Neuronal stem cell (in vitro differentiated cells): ENCODE measurements around the gene ALCAM.

Experiments
- DNase-seq: peaks from one replicate; pipeline ENCODE4 v3.0.0-alpha.2; 2013; ENCODE audit warnings: low spot score
- H2AFZ ChIP-seq: one replicate; pipeline ENCODE4 v1.6.1; 2013; ENCODE audit warnings: mild to moderate bottlenecking, low read length, inconsistent platforms
- H2AK5ac ChIP-seq: 2 replicates; pipeline ENCODE4 v1.6.1; 2013; ENCODE audit warnings: low read depth, mild to moderate bottlenecking, inconsistent platforms, low read length, moderate library complexity, mixed read lengths
- H2BK120ac ChIP-seq: 2 replicates; pipeline ENCODE4 v1.6.1; 2013; ENCODE audit warnings: low read depth, mild to moderate bottlenecking, inconsistent platforms, low read length, moderate library complexity, mixed read lengths
- H2BK12ac ChIP-seq: one replicate; pipeline ENCODE4 v1.6.1; 2013; ENCODE audit warnings: low read length, inconsistent platforms
- H2BK15ac ChIP-seq: 2 replicates; pipeline ENCODE4 v1.6.1; 2013; ENCODE audit warnings: mild to moderate bottlenecking, low read length, inconsistent platforms, mixed read lengths
- H2BK5ac ChIP-seq: one replicate; pipeline ENCODE4 v1.6.1; 2013; ENCODE audit warnings: inconsistent platforms, mild to moderate bottlenecking, low read length, moderate library complexity
- H3K14ac ChIP-seq: one replicate; pipeline ENCODE4 v1.6.1; 2013; ENCODE audit warnings: low read length, inconsistent platforms
- H3K18ac ChIP-seq: 2 replicates; pipeline ENCODE4 v1.6.1; 2013; ENCODE audit warnings: low read length, inconsistent platforms
- H3K23ac ChIP-seq: 2 replicates; pipeline ENCODE4 v1.6.1; 2013; ENCODE audit warnings: low read depth, mild to moderate bottlenecking, mixed read lengths, low read length, inconsistent platforms; ENCODE audit not compliant: poor library complexity
- H3K27ac ChIP-seq: replicated peaks from 3 replicates; pipeline ENCODE4 v1.5.1; 2013; ENCODE audit warnings: low read length, inconsistent platforms
- H3K27me3 ChIP-seq, 3 experiments: 2 replicates each; pipeline ENCODE4 v1.6.1; 2013; ENCODE audit warnings: low read length in 3 of 3, mild to moderate bottlenecking in 2 of 3, inconsistent platforms in 1 of 3, low read depth in 1 of 3, mixed read lengths in 1 of 3, moderate library complexity in 1 of 3; ENCODE audit not compliant: control insufficient read depth in 3 of 3, insufficient read depth in 3 of 3
- H3K36me3 ChIP-seq, 2 donors: replicated peaks in 1 of 2; 2 replicates each; pipeline ENCODE4 v1.6.1; 2013; ENCODE audit warnings: low read length in 2 of 2; ENCODE audit not compliant: control insufficient read depth in 2 of 2, insufficient read depth in 2 of 2
- H3K4ac ChIP-seq: 2 replicates; pipeline ENCODE4 v1.6.1; 2013; ENCODE audit warnings: inconsistent platforms, mild to moderate bottlenecking, low read length, moderate library complexity
- H3K4me1 ChIP-seq, 2 donors: 1 replicate in 1 of 2; 2 replicates in 1 of 2; pipeline ENCODE4 v1.6.1; 2013; ENCODE audit warnings: low read length in 2 of 2, low read depth in 1 of 2; ENCODE audit not compliant: control insufficient read depth in 2 of 2, insufficient read depth in 1 of 2
- H3K4me2 ChIP-seq: one replicate; pipeline ENCODE4 v1.6.1; 2013; ENCODE audit warnings: mild to moderate bottlenecking, low read length, inconsistent platforms; ENCODE audit not compliant: insufficient read depth, poor library complexity, severe bottlenecking
- H3K4me3 ChIP-seq, 2 donors: 2 replicates each; pipeline ENCODE4 v1.5.1; 2013; ENCODE audit warnings: low read length in 2 of 2, mild to moderate bottlenecking in 2 of 2, inconsistent platforms in 1 of 2, moderate library complexity in 1 of 2
- H3K79me1 ChIP-seq: one replicate; pipeline ENCODE4 v1.6.1; 2013; ENCODE audit warnings: low read depth, mild to moderate bottlenecking, inconsistent platforms, low read length, moderate library complexity
- H3K9ac ChIP-seq: one replicate; pipeline ENCODE4 v1.6.1; 2013; ENCODE audit warnings: mild to moderate bottlenecking, low read depth, low read length, inconsistent platforms; ENCODE audit not compliant: poor library complexity
- H3K9me3 ChIP-seq, 2 donors: replicated peaks in 1 of 2; 2 replicates each; pipeline versions ENCODE3 to v1.6.1; 2013; ENCODE audit warnings: low read length in 2 of 2, mild to moderate bottlenecking in 2 of 2, inconsistent platforms in 1 of 2, low read depth in 1 of 2, mixed read lengths in 1 of 2, moderate library complexity in 1 of 2; ENCODE audit not compliant: control insufficient read depth in 2 of 2, insufficient read depth in 1 of 2
- H4K8ac ChIP-seq: one replicate; pipeline ENCODE4 v1.6.1; 2013; ENCODE audit warnings: low read depth, mild to moderate bottlenecking, inconsistent platforms, low read length, moderate library complexity
- H4K91ac ChIP-seq: one replicate; pipeline ENCODE4 v1.6.1; 2013; ENCODE audit warnings: low read length, low read depth, mild to moderate bottlenecking, inconsistent platforms; ENCODE audit not compliant: poor library complexity
- WGBS, 2 donors: extraction: QIAGEN DNeasy Blood & Tissue Kit; methylation state at CpG; one replicate each; pipeline ENCODE4 v1.1.7; 2013; ENCODE audit warnings: missing lambda C conversion rate in 2 of 2, mixed read lengths in 1 of 2; ENCODE audit not compliant: insufficient read length in 2 of 2, insufficient replicate concordance in 1 of 2; ENCODE audit errors: extremely low coverage in 2 of 2; 5-methylcytosine and 5-hydroxymethylcytosine counted together

The ALCAM gene

GRCh38 chr3:105444725-105445124, 78.0 kb downstream of the ALCAM start:
- Histone ChIP-seq H2BK12ac (no peak overlapping the region), H2AFZ (no peak overlapping the region), H4K8ac (no peak overlapping the region), H2BK120ac (no peak overlapping the region), H3K18ac (no peak overlapping the region), H2BK15ac (no peak overlapping the region), H3K4me2 (no peak overlapping the region), H2BK5ac (no peak overlapping the region), H3K9me3 (no peaks in the 10 kb centered on the region), H3K27ac (no peak overlapping the region), H2AK5ac (no peak overlapping the region), H3K79me1 (no peaks in the 10 kb centered on the region), H3K4me1 (peaks cover 5 to 8% of the 10 kb centered on the region in 2 donors), H3K4ac (no peak overlapping the region), H3K23ac (no peak overlapping the region), H3K4me3 (no peak overlapping the region), H3K14ac (no peak overlapping the region), H3K9ac (no peak overlapping the region), H3K36me3 (no peaks in the 10 kb centered on the region), H4K91ac (no peak overlapping the region), H3K27me3 (no peaks in the 10 kb centered on the region)
- no CpG with 5 or more reads among the region's 1 CpG for WGBS, 2 donors
- DNase-seq: no peak

DNA sequence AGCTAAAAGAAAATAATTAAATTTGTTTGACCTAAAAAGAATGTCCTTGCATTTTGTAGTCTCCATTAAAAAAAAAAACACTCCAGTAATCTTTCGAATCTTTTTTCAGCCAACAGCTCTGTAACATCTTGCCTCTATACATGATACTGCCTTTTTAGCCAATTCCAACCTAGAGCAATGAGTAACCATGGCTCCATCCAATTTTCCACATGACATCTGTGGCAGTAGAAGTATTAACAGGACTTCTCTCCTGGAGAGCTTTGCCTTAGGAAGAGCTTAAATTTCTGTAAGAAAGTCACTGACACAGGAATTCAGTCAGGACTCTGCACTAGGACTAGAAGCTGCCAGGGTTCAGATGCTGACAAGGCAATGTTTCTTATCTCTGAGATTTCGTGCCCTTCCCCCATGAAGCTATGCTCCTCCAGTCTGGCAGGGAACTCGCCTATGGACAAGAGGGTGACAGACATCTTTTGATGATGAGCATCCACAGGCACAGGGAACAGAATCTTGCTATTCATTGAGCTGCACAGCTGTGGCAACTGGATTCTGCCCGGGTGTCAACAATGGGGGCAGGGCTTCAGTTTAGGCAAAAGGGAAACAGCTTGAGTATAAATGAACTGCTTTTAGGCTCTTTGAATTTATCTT, 81.8 kb downstream of the ALCAM start:
- Histone ChIP-seq H2AK5ac (no peak overlapping the region), H3K4me2 (peak overlapping the region; percentile 12), H3K9ac (no peak overlapping the region), H3K79me1 (no peaks in the 10 kb centered on the region), H2BK120ac (no peak overlapping the region), H4K8ac (no peak overlapping the region), H3K23ac (no peak overlapping the region), H3K4me3 (no peak overlapping the region), H3K14ac (no peak overlapping the region), H3K4me1 (peaks cover 5% of the 10 kb centered on the region in 2 donors), H2BK5ac (no peak overlapping the region), H4K91ac (no peak overlapping the region), H3K27me3 (no peaks in the 10 kb centered on the region), H2BK15ac (no peak overlapping the region), H2BK12ac (peak overlapping the region; percentile 10), H3K36me3 (no peaks in the 10 kb centered on the region), H3K18ac (peak overlapping the region; percentile 44), H3K4ac (no peak overlapping the region), H3K9me3 (no peaks in the 10 kb centered on the region), H3K27ac (peak overlapping the region; percentile 52), H2AFZ (peak overlapping the region; percentile 77)
- DNase-seq: peak; percentile 9
- no CpG with 5 or more reads among the region's 4 CpGs for WGBS, 2 donors

- Histone ChIP-seq H4K91ac (no peak overlapping the region), H3K4me1 (peaks cover 5% of the 10 kb centered on the region in 2 donors), H3K36me3 (no peaks in the 10 kb centered on the region), H3K9me3 (no peaks in the 10 kb centered on the region), H2BK12ac (no peak overlapping the region), H3K14ac (no peak overlapping the region), H3K23ac (no peak overlapping the region), H4K8ac (no peak overlapping the region), H2BK15ac (no peak overlapping the region), H3K4me3 (no peak overlapping the region), H3K79me1 (no peaks in the 10 kb centered on the region), H2AK5ac (no peak overlapping the region), H3K27me3 (no peaks in the 10 kb centered on the region), H3K18ac (no peak overlapping the region), H3K27ac (no peak overlapping the region), H3K4me2 (no peak overlapping the region), H2AFZ (no peak overlapping the region), H2BK120ac (no peak overlapping the region), H2BK5ac (no peak overlapping the region), H3K4ac (no peak overlapping the region), H3K9ac (no peak overlapping the region)
- no peak for DNase-seq
- WGBS, 2 donors: no CpG with 5 or more reads among the region's 3 CpGs
Measured at GRCh38 chr3:105449414-105449813, 82.7 kb downstream of the ALCAM start.

GRCh38 chr3:105456017-105456416, 89.3 kb downstream of the ALCAM start:
- H3K4me1 ChIP-seq: no peaks in the 10 kb centered on the region

More at GRCh38 chr3:105456017-105456416, 89.3 kb downstream of the ALCAM start:
- Histone ChIP-seq H2BK120ac (no peak overlapping the region), H3K79me1 (no peaks in the 10 kb centered on the region), H4K91ac (no peak overlapping the region), H3K36me3 (no peaks in the 10 kb centered on the region), H3K27me3 (no peaks in the 10 kb centered on the region), H3K4ac (no peak overlapping the region), H3K4me2 (no peak overlapping the region), H3K18ac (no peak overlapping the region), H4K8ac (no peak overlapping the region), H3K9me3 (no peaks in the 10 kb centered on the region), H2BK12ac (no peak overlapping the region), H2BK15ac (no peak overlapping the region), H2AFZ (peak overlapping the region; percentile 3), H3K9ac (no peak overlapping the region), H3K14ac (peak overlapping the region; percentile 21), H3K4me3 (no peak overlapping the region), H2AK5ac (no peak overlapping the region), H3K23ac (no peak overlapping the region), H2BK5ac (no peak overlapping the region), H3K27ac (no peak overlapping the region)
- DNase-seq: no peak
- WGBS, 2 donors: no CpG with 5 or more reads among the region's 6 CpGs
